Tibial nerve (tissue), 4 donors: ENCODE results near the gene ANKRD45. TPM values are rescaled to one million over a fixed set of nuclear protein-coding genes. Genes with fewer than 3 reads are reported as not detected.

Experiments
- DNase-seq, 2 donors: peaks; one replicate each; pipeline ENCODE4 v3.0.0-alpha.2; 2019; ENCODE audit warnings: low spot score in 2 of 2
- H3K27ac ChIP-seq, 4 donors: fragments of 200-600 bp; sonication (generic) in 3 of 4; one replicate each; pipeline ENCODE4 v1.5.1; 2017 to 2019; ENCODE audit warnings: mild to moderate bottlenecking in 1 of 4
- H3K27me3 ChIP-seq, 2 donors: fragments of 200-600 bp; sonication (generic) in 1 of 2; one replicate each; pipeline versions ENCODE4 v1.5.1 to v1.6.0; 2017 to 2019
- H3K36me3 ChIP-seq, 3 donors: fragments of 200-600 bp; sonication (generic); one replicate each; pipeline ENCODE4 v1.5.1; 2018 to 2019
- H3K4me1 ChIP-seq, 4 donors: fragments of 200-600 bp; sonication (generic) in 3 of 4; one replicate each; pipeline ENCODE4 v1.5.1; 2017 to 2019
- H3K4me3 ChIP-seq, 4 donors: fragments of 200-600 bp; sonication (generic) in 3 of 4; one replicate each; pipeline ENCODE4 v1.5.1; 2017 to 2019; ENCODE audit warnings: mild to moderate bottlenecking in 1 of 4, moderate library complexity in 1 of 4
- H3K9me3 ChIP-seq, 4 donors: fragments of 200-600 bp; sonication (generic) in 3 of 4; one replicate each; pipeline ENCODE4 v1.5.1; 2017 to 2019
- EP300 ChIP-seq, 2 donors: sonication (generic); formaldehyde crosslinking; IDR thresholded peaks; one replicate each; pipeline ENCODE4 v1.6.1; 2017; ENCODE audit warnings: antibody characterized with exemption in 2 of 2, mild to moderate bottlenecking in 1 of 2
- POLR2A ChIP-seq, 2 donors: fragments of 450-650 bp; IDR thresholded peaks; one replicate each; pipeline ENCODE4 v1.6.1; 2017; ENCODE audit warnings: antibody characterized with exemption in 2 of 2, mild to moderate bottlenecking in 2 of 2, moderate library complexity in 2 of 2
- WGBS, 2 donors: methylation state at CpG; one replicate each; pipeline ENCODE4 v1.1.5; 2018; 5-methylcytosine and 5-hydroxymethylcytosine counted together
- total RNA-seq, 4 donors: library from RNA; depleted of rRNA; stranded (reverse); fragments of >200 nt; gene quantifications; one replicate each; pipeline ENCODE4 v1.1.0, GENCODE V29; 2016
- TF ChIP-seq, protein P1 (sequence below), 5 experiments: fragments of 200-600 bp in 3 of 5; fragments of 450-650 bp in 2 of 5; sonication (generic) in 3 of 5; IDR thresholded peaks; one replicate each; pipeline ENCODE4 v1.5.1; 2016 to 2019; ENCODE audit warnings: antibody characterized with exemption in 5 of 5, mild to moderate bottlenecking in 3 of 5, moderate library complexity in 2 of 5

ANKRD45 gene
- total RNA-seq, 4 donors from 2014 or later, result 0.44 to 1.8 (median 1.7) TPM; not detected in 1

- WGBS, 2 donors, result 60 to 74% methylated on average over 1 of the region's 1 CpG
- no peaks in the 10 kb centered on the region for H3K4me1 ChIP-seq
- TF ChIP-seq EP300 (IDR thresholded peaks at IDR 0.05), result no peak
- no peak for TF ChIP-seq POLR2A (IDR thresholded peaks at IDR 0.05)
- TF ChIP-seq, protein P1, sequence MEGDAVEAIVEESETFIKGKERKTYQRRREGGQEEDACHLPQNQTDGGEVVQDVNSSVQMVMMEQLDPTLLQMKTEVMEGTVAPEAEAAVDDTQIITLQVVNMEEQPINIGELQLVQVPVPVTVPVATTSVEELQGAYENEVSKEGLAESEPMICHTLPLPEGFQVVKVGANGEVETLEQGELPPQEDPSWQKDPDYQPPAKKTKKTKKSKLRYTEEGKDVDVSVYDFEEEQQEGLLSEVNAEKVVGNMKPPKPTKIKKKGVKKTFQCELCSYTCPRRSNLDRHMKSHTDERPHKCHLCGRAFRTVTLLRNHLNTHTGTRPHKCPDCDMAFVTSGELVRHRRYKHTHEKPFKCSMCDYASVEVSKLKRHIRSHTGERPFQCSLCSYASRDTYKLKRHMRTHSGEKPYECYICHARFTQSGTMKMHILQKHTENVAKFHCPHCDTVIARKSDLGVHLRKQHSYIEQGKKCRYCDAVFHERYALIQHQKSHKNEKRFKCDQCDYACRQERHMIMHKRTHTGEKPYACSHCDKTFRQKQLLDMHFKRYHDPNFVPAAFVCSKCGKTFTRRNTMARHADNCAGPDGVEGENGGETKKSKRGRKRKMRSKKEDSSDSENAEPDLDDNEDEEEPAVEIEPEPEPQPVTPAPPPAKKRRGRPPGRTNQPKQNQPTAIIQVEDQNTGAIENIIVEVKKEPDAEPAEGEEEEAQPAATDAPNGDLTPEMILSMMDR (IDR thresholded peaks at IDR 0.05), result no peak
These were observed 108.4 kb downstream of the ANKRD45 start for GRCh38 chr1:173561263-173561662.

DNA sequence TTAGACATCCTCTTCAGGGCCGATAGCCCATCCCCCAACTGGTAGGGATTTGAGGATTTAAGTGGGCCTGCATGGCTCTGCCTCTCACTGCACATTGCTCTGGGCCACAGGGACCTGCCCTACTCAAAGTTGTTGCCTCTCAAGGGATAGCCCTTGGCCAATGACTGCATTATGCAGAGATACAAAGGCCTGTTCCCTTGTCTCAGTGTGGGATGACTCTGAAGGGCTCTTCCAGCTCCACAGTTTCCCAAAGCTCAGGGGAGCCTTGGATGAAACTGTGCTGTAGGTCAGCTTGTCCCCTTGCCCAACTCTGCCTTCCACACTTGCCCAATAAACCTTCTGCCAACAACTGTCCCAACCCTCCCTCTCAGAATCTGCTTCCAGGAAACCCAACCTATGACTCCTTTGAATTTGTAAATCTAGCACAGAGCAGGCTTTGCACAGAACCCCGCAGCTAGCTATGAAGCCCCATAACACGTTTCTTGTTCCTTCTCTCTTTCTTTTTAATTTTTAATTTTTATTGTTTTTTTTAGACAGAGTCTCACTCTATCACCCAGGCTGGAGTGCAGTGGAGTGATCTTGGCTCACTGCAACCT is 109.3 kb downstream of the ANKRD45 start:
- Histone ChIP-seq H3K36me3 (no peaks in the 10 kb centered on the region), H3K9me3 (no peaks in the 10 kb centered on the region), H3K27me3 (no peaks in the 10 kb centered on the region), H3K27ac (no peak overlapping the region), H3K4me3 (no peak overlapping the region), H3K4me1 (no peaks in the 10 kb centered on the region)
- 84 to 89% methylated on average over 3 of the region's 3 CpGs for WGBS, 2 donors
- no peak for DNase-seq
- TF ChIP-seq, protein P1 (IDR thresholded peaks at IDR 0.05), result no peak
- TF ChIP-seq POLR2A (IDR thresholded peaks at IDR 0.05) (no peak), EP300 (IDR thresholded peaks at IDR 0.05) (no peak)

More at GRCh38 chr1:173561263-173561662, 108.4 kb downstream of the ANKRD45 start:
- Histone ChIP-seq H3K36me3 (no peaks in the 10 kb centered on the region), H3K9me3 (no peaks in the 10 kb centered on the region), H3K4me3 (no peak overlapping the region), H3K27me3 (no peaks in the 10 kb centered on the region), H3K27ac (no peak overlapping the region)
- DNase-seq, result no peak

Other genes starting within 250 kb of the ANKRD45 start
- gene PRDX6, start 192.5 kb downstream of the ANKRD45 start, total RNA-seq, result 100 to 1,000 TPM; 285 to 478 (median 439) TPM
- under 1 TPM in 1 of 4 donors, not detected in 3; 0.21 TPM for gene SLC9C2, start 66.8 kb downstream of the ANKRD45 start, total RNA-seq
- not detected for gene TEX50, start 34.5 kb downstream of the ANKRD45 start, total RNA-seq
- 10 to 100 TPM; 19.2 to 64.9 (median 34.6) TPM for gene KLHL20, start 45.1 kb upstream of the ANKRD45 start, total RNA-seq
- 10 to 100 TPM; 10.4 to 18.8 (median 12.3) TPM for gene DARS2, start 154.8 kb upstream of the ANKRD45 start, total RNA-seq
- 1 to 10 TPM; 4.2 to 8.1 (median 5.1) TPM for gene CENPL, start 155.0 kb upstream of the ANKRD45 start, total RNA-seq
- gene GAS5, start 198.1 kb upstream of the ANKRD45 start, total RNA-seq, result 100 to 1,000 TPM; 348 to 615 (median 564) TPM
- gene ZBTB37, start 198.5 kb upstream of the ANKRD45 start, total RNA-seq, result 10 to 100 TPM; 11.7 to 17.0 (median 13.7) TPM
- not detected for gene SERPINC1, start 247.5 kb upstream of the ANKRD45 start, total RNA-seq